NCI-H128 (cell line): ENCODE data around the gene SSBP3.

Experiments used
- DNase-seq: peaks from one replicate; lab custom pipeline; 2025; ENCODE audit not compliant: unreplicated experiment; lab: John Stamatoyannopoulos, UW

The SSBP3 gene

GRCh38 chr1:54310439-54311328 is 95.5 kb downstream of the SSBP3 start:
- DNase-seq, result no peak

GRCh38 chr1:54309631-54310366 is 96.4 kb downstream of the SSBP3 start:
- peak; percentile 76 for DNase-seq

- no peak for DNase-seq
Observed at GRCh38 chr1:54307305-54307704, 98.9 kb downstream of the SSBP3 start.

- DNase-seq, result no peak
Observed at GRCh38 chr1:54305906-54306514, 100.2 kb downstream of the SSBP3 start.

- no peak for DNase-seq
Observed at GRCh38 chr1:54304518-54304917, 101.7 kb downstream of the SSBP3 start.

GRCh38 chr1:54302951-54303843 is 103.0 kb downstream of the SSBP3 start:
- DNase-seq, result no peak

GRCh38 chr1:54302549-54302948 is 103.6 kb downstream of the SSBP3 start:
- DNase-seq, result no peak

- DNase-seq, result no peak
Observed at GRCh38 chr1:54301497-54301896, 104.7 kb downstream of the SSBP3 start.

- DNase-seq, result no peak
Observed at GRCh38 chr1:54300401-54300800, 105.8 kb downstream of the SSBP3 start.

- DNase-seq, result no peak
Observed at GRCh38 chr1:54299037-54299436, 107.2 kb downstream of the SSBP3 start.

GRCh38 chr1:54298284-54299033 is 107.7 kb downstream of the SSBP3 start:
- no peak for DNase-seq

GRCh38 chr1:54297596-54298283 is 108.5 kb downstream of the SSBP3 start:
- DNase-seq, result no peak

- DNase-seq, result no peak
Observed at GRCh38 chr1:54296666-54297065, 109.5 kb downstream of the SSBP3 start.

GRCh38 chr1:54294887-54295286 is 111.3 kb downstream of the SSBP3 start:
- DNase-seq, result no peak

GRCh38 chr1:54292002-54292911 is 113.9 kb downstream of the SSBP3 start:
- DNase-seq, result no peak

- DNase-seq, result no peak
Observed at GRCh38 chr1:54291276-54292001, 114.8 kb downstream of the SSBP3 start.

GRCh38 chr1:54290506-54291184 is 115.5 kb downstream of the SSBP3 start:
- DNase-seq, result no peak
